ENCODE measurements around the gene BTBD9.

DNA sequence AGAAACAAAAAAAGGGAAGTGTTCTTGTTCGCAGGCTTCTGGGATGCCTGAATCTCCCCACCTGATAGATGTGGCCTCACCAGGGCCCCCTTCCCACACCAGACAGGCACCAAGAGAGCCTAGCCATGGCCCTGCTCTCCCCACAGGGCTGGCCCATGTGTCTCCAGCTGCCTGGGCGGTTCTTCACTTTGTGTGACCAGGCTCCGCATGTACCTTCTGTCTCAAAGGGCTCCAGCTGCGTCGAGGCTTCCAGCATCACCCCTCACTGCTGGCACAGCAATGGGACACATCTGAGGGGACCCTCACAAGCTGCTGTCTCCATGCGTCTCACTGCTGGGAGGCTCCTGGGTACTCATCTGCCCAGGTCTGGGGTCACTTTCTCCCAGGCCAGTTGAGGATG is 457.3 kb downstream of the BTBD9 start:
- TF ChIP-seq CTCF (IDR thresholded peaks at IDR 0.05; ENCODE audit: poor library complexity) (no peak), EZH2phosphoT487 (IDR thresholded peaks at IDR 0.05; ENCODE audit: low read depth, severe bottlenecking, unreplicated experiment) (no peak), EZH2 (IDR thresholded peaks at IDR 0.05; ENCODE audit: borderline replicate concordance) (no peak)

Data from hepatocyte (in vitro differentiated cells).